ENCODE data around the gene LBX1. TPM values are rescaled to one million over a fixed set of nuclear protein-coding genes. Genes with fewer than 3 reads are reported as not detected.
"Not testable (repeated sequence)": the region's sequence is repeated elsewhere in the genome, so short reads cannot be mapped to it uniquely, and the experiment has no call there.

The LBX1 gene
- total and polyA plus RNA-seq, 10 donors, result not detected

DNA sequence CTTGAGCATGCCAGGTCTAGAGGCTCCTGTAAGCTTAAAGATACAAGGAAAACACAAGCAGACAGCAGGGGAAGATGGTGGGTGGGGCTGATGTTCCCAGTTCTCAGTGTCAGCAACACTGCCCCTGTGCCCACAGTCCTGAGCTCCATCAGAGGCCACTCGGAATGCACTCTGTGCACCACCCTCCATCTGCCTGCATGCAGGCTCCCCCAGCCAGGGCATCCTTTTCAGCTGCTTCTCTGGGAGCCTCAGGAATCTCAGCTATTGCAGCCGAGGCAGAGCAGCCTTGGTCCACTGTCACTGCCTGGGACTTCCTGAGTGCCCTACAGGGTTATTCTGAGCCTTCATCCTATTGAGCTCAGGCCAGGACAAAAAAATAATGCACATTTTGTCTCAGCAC is 22.2 kb downstream of the LBX1 start:
- DNase-seq, result no peak
- H3K36me3 ChIP-seq, result no peaks in the 10 kb centered on the region
- 48 to 56% (median 51%) methylated on average over 2 of the region's 2 CpGs for WGBS, 5 donors

DNA sequence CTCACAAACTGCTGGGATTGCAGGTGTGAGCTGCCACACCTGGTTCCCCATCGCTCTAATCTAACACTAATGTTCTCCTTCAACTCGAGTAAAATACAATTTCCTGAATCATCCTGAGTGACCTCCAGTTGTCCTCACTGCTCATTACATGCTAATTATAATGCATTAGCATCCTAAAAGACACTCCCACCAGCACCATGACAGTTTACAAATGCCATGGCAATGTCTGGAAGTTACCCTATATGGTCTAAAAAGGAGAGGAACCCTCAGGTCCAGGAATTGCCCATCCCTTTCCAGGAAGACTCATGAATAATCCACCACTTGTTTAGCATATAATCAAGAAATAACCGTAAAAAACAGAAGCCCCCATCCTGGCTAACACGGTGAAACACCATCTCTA is 26.6 kb downstream of the LBX1 start:
- H3K4me3 ChIP-seq; H3K27ac ChIP-seq; DNase-seq; H3K36me3 ChIP-seq; H3K4me1 ChIP-seq; intact Hi-C loops (cut with DNase I; ENCODE audit: low total_unique reads); H3K9me3 ChIP-seq: not testable (repeated sequence)
- WGBS, 5 donors, result 52 to 74% (median 71%) methylated on average over 4 of the region's 4 CpGs
- H3K27me3 ChIP-seq (replicated peaks in 1 of 7), result peaks cover 0 to 47% (median 7%) of the 10 kb centered on the region in 7 donors

More for the DNA sequence above, 22.2 kb downstream of the LBX1 start:
- no peak for TF ChIP-seq POLR2A (IDR thresholded peaks at IDR 0.05)
- no peak for TF ChIP-seq POLR2AphosphoS5 (IDR thresholded peaks at IDR 0.05)
- TF ChIP-seq, protein P1, sequence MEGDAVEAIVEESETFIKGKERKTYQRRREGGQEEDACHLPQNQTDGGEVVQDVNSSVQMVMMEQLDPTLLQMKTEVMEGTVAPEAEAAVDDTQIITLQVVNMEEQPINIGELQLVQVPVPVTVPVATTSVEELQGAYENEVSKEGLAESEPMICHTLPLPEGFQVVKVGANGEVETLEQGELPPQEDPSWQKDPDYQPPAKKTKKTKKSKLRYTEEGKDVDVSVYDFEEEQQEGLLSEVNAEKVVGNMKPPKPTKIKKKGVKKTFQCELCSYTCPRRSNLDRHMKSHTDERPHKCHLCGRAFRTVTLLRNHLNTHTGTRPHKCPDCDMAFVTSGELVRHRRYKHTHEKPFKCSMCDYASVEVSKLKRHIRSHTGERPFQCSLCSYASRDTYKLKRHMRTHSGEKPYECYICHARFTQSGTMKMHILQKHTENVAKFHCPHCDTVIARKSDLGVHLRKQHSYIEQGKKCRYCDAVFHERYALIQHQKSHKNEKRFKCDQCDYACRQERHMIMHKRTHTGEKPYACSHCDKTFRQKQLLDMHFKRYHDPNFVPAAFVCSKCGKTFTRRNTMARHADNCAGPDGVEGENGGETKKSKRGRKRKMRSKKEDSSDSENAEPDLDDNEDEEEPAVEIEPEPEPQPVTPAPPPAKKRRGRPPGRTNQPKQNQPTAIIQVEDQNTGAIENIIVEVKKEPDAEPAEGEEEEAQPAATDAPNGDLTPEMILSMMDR (IDR thresholded peaks at IDR 0.05 in 8 of 11, conservative IDR thresholded peaks at IDR 0.05 in 3 of 11), result no peak
- no peaks in the 10 kb centered on the region for H3K9me3 ChIP-seq
- intact Hi-C loops (cut with DNase I; ENCODE audit: low total_unique reads), result no loop called here
- no peak overlapping the region for H3K4me3 ChIP-seq
- no peak overlapping the region for H3K27ac ChIP-seq
- no peaks in the 10 kb centered on the region for H3K4me1 ChIP-seq
- H3K27me3 ChIP-seq (replicated peaks in 1 of 7), result peaks cover 0 to 88% (median 21%) of the 10 kb centered on the region in 7 donors

GRCh38 chr10:101198326-101198977 is 30.8 kb downstream of the LBX1 start:
- H3K4me1 ChIP-seq; H3K36me3 ChIP-seq; H3K9me3 ChIP-seq; intact Hi-C loops (cut with DNase I; ENCODE audit: low total_unique reads); H3K27ac ChIP-seq; H3K4me3 ChIP-seq: not testable (repeated sequence)
- H3K27me3 ChIP-seq (replicated peaks in 1 of 7), result peaks cover 0 to 44% (median 0%) of the 10 kb centered on the region in 7 donors
- WGBS, 5 donors, result 78 to 85% (median 84%) methylated on average over 8 of the region's 8 CpGs
- DNase-seq, result peak; percentile 20

GRCh38 chr10:101195921-101196320 is 33.3 kb downstream of the LBX1 start:
- Histone ChIP-seq H3K27ac (no peak overlapping the region), H3K9me3 (no peaks in the 10 kb centered on the region), H3K4me3 (no peak overlapping the region), H3K27me3 (replicated peaks in 1 of 7) (peaks cover 0 to 42% (median 0%) of the 10 kb centered on the region in 7 donors), H3K36me3 (no peaks in the 10 kb centered on the region), H3K4me1 (no peaks in the 10 kb centered on the region)
- DNase-seq, result peak; percentile 57
- TF ChIP-seq POLR2A (IDR thresholded peaks at IDR 0.05) (no peak), POLR2AphosphoS5 (IDR thresholded peaks at IDR 0.05) (no peak)
- TF ChIP-seq, protein P1 (IDR thresholded peaks at IDR 0.05 in 8 of 11, conservative IDR thresholded peaks at IDR 0.05 in 3 of 11), result no peak
- 69 to 97% (median 84%) methylated on average over 3 to 5 of the region's 5 CpGs for WGBS, 5 donors
- intact Hi-C loops (cut with DNase I; ENCODE audit: low total_unique reads), result no loop called here

- H3K4me3 ChIP-seq, result no peak overlapping the region
- DNase-seq, result no peak
- H3K9me3 ChIP-seq, result no peaks in the 10 kb centered on the region
- WGBS, 5 donors, result 51 to 68% (median 55%) methylated on average over 12 of the region's 12 CpGs
- intact Hi-C loops (cut with DNase I; ENCODE audit: low total_unique reads), result no loop called here
- no peaks in the 10 kb centered on the region for H3K36me3 ChIP-seq
- peaks cover 0 to 21% (median 0%) of the 10 kb centered on the region in 7 donors for H3K27me3 ChIP-seq (replicated peaks in 1 of 7)
- no peaks in the 10 kb centered on the region for H3K4me1 ChIP-seq
- no peak overlapping the region for H3K27ac ChIP-seq
- TF ChIP-seq POLR2A (IDR thresholded peaks at IDR 0.05) (no peak), POLR2AphosphoS5 (IDR thresholded peaks at IDR 0.05) (no peak)
- TF ChIP-seq, protein P1 (IDR thresholded peaks at IDR 0.05 in 8 of 11, conservative IDR thresholded peaks at IDR 0.05 in 3 of 11), result no peak
Measured at GRCh38 chr10:101189461-101190401, 39.5 kb downstream of the LBX1 start.

All from spleen (tissue), 11 donors.